ENCODE data around the gene HMGXB3.
"Not testable (repeated sequence)": the region's sequence is repeated elsewhere in the genome, so short reads cannot be mapped to it uniquely, and the experiment has no call there.

DNA sequence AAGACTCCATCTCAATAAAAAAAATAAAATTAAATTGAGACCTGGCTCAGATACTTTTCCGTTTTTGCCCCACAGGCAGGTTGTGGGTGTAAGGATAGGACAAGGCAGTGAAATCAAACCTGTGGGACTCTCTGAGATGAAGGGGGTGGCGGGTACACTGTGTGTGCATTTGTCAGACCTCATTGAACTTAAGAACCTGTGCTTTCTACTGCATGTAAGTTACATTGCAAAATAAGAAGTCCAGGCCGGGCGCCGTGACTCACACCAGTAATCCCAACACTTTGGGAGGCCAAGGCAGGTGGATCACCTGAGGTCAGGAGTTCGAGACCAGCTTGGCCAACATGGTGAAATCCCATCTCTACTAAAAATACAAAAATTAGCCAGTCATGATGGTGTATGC, 84.2 kb downstream of the HMGXB3 start:
- TF ChIP-seq, protein P1, sequence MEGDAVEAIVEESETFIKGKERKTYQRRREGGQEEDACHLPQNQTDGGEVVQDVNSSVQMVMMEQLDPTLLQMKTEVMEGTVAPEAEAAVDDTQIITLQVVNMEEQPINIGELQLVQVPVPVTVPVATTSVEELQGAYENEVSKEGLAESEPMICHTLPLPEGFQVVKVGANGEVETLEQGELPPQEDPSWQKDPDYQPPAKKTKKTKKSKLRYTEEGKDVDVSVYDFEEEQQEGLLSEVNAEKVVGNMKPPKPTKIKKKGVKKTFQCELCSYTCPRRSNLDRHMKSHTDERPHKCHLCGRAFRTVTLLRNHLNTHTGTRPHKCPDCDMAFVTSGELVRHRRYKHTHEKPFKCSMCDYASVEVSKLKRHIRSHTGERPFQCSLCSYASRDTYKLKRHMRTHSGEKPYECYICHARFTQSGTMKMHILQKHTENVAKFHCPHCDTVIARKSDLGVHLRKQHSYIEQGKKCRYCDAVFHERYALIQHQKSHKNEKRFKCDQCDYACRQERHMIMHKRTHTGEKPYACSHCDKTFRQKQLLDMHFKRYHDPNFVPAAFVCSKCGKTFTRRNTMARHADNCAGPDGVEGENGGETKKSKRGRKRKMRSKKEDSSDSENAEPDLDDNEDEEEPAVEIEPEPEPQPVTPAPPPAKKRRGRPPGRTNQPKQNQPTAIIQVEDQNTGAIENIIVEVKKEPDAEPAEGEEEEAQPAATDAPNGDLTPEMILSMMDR (conservative IDR thresholded peaks at IDR 0.05 in 1 of 2, IDR thresholded peaks at IDR 0.05 in 1 of 2; ENCODE audit: extremely low read depth in 1 of 2, insufficient read depth in 1 of 2, low read depth in 1 of 2, low read length in 2 of 2): not testable (repeated sequence)
- not testable (repeated sequence) for TF ChIP-seq EZH2 (IDR thresholded peaks at IDR 0.05; ENCODE audit: borderline replicate concordance, low read length)

Measured in mammary epithelial cell (primary cell).